SH-SY5Y (cell line): Measurements from ENCODE around the gene TC2N.

Experiments
- GATA2 ChIP-seq: IDR thresholded peaks from 2 replicates; pipeline ENCODE4 v1.6.1; 2011; ENCODE audit warnings: mild to moderate bottlenecking, low read depth, low read length
- GATA3 ChIP-seq: IDR thresholded peaks from 2 replicates; pipeline ENCODE4 v1.6.1; 2011; ENCODE audit warnings: low read depth, mild to moderate bottlenecking, low read length, moderate library complexity

Gene TC2N

GRCh38 chr14:91743305-91743653 lies 124.1 kb downstream of the TC2N start:
- TF ChIP-seq GATA2, result no peak
- TF ChIP-seq GATA3, result no peak

GRCh38 chr14:91742621-91743304 lies 124.6 kb downstream of the TC2N start:
- TF ChIP-seq GATA2, result no peak

- TF ChIP-seq GATA2 (no peak), GATA3 (no peak)
Observed at GRCh38 chr14:91737619-91738018, 129.7 kb downstream of the TC2N start.

- no peak for TF ChIP-seq GATA2
- no peak for TF ChIP-seq GATA3
Observed at GRCh38 chr14:91732859-91733477, 134.4 kb downstream of the TC2N start.

GRCh38 chr14:91732439-91732838 lies 134.9 kb downstream of the TC2N start:
- no peak for TF ChIP-seq GATA2
- TF ChIP-seq GATA3, result no peak

- no peak for TF ChIP-seq GATA2
- TF ChIP-seq GATA3, result no peak
Observed at GRCh38 chr14:91731986-91732385, 135.3 kb downstream of the TC2N start, which contains the start of gene CATSPERB. Gene CATSPERB (minus strand): TSS chr14:91732086. CDS start chr14:91729479, 2,607 bp downstream.

- TF ChIP-seq GATA3 (no peak), GATA2 (no peak)
Observed at GRCh38 chr14:91731018-91731417, 136.3 kb downstream of the TC2N start.

- no peak for TF ChIP-seq GATA3
- no peak for TF ChIP-seq GATA2
Observed at GRCh38 chr14:91729756-91730155, 137.6 kb downstream of the TC2N start.
